HG03196 (cell line): ENCODE data around the gene SULT2A1.
"Not testable (repeated sequence)": the region's sequence is repeated elsewhere in the genome, so short reads cannot be mapped to it uniquely, and the experiment has no call there.

Experiments used
- ATAC-seq: cut with Tn5 transposase; IDR thresholded peaks from one replicate; pipeline ENCODE4 v1.9.1; 2021; ENCODE audit not compliant: unreplicated experiment

The SULT2A1 gene

GRCh38 chr19:47860602-47861297 is 25.4 kb downstream of the SULT2A1 start:
- ATAC-seq: no peak

GRCh38 chr19:47859838-47860237 is 26.3 kb downstream of the SULT2A1 start:
- ATAC-seq: not testable (repeated sequence)

GRCh38 chr19:47858646-47859285 is 27.3 kb downstream of the SULT2A1 start, which contains the start of gene TPRX2:
TSS of gene TPRX2 (plus strand) at chr19:47859235. CDS start at chr19:47859247, 12 bp downstream.
- ATAC-seq: not testable (repeated sequence)

- not testable (repeated sequence) for ATAC-seq
Measured at GRCh38 chr19:47858231-47858630, 27.9 kb downstream of the SULT2A1 start.

- ATAC-seq: no peak
Measured at GRCh38 chr19:47854459-47854858, 31.7 kb downstream of the SULT2A1 start.

GRCh38 chr19:47853003-47853402 is 33.1 kb downstream of the SULT2A1 start:
- ATAC-seq: no peak

GRCh38 chr19:47848823-47849473 is 37.2 kb downstream of the SULT2A1 start:
- no peak for ATAC-seq

GRCh38 chr19:47848425-47848822 is 37.7 kb downstream of the SULT2A1 start:
- no peak for ATAC-seq

- no peak for ATAC-seq
Measured at GRCh38 chr19:47842941-47843340, 43.2 kb downstream of the SULT2A1 start.

- ATAC-seq: no peak
Measured at GRCh38 chr19:47839913-47840312, 46.2 kb downstream of the SULT2A1 start.

GRCh38 chr19:47839411-47839810 is 46.7 kb downstream of the SULT2A1 start:
- ATAC-seq: no peak

- no peak for ATAC-seq
Measured at GRCh38 chr19:47836038-47836437, 50.1 kb downstream of the SULT2A1 start.

GRCh38 chr19:47832723-47833122 is 53.4 kb downstream of the SULT2A1 start:
- no peak for ATAC-seq

- no peak for ATAC-seq
Measured at GRCh38 chr19:47826800-47827199, 59.3 kb downstream of the SULT2A1 start.

- no peak for ATAC-seq
Measured at GRCh38 chr19:47824396-47824795, 61.7 kb downstream of the SULT2A1 start.

GRCh38 chr19:47821460-47822020 is 64.6 kb downstream of the SULT2A1 start, which contains the start of gene CRX:
TSS of gene CRX (plus strand) at chr19:47821937. CDS start at chr19:47834444, 12,507 bp downstream.
- no peak for ATAC-seq
